Liver (tissue), 9 donors: Measurements from ENCODE around the gene BCAT1. TPM values are rescaled to one million over a fixed set of nuclear protein-coding genes. Genes with fewer than 3 reads are reported as not detected.

Experiments
- DNase-seq: peaks from one replicate; pipeline ENCODE4 v3.0.0-alpha.2; 2017; ENCODE audit warnings: low spot score
- H3K27ac ChIP-seq, 2 donors: one replicate each; pipeline ENCODE4 v1.7.0; 2013; ENCODE audit warnings: inconsistent platforms in 2 of 2, low read length in 2 of 2, control low read depth in 1 of 2, low read depth in 1 of 2, mild to moderate bottlenecking in 1 of 2
- H3K27me3 ChIP-seq, 4 donors: one replicate each; pipeline versions ENCODE4 v1.6.1 to v1.7.0; 2013; ENCODE audit warnings: low read length in 3 of 4, inconsistent platforms in 1 of 4, mild to moderate bottlenecking in 1 of 4, moderate library complexity in 1 of 4; ENCODE audit not compliant: control insufficient read depth in 4 of 4, insufficient read depth in 4 of 4
- H3K36me3 ChIP-seq, 4 donors: one replicate each; pipeline versions ENCODE4 v1.6.1 to v1.7.0; 2013; ENCODE audit warnings: low read length in 3 of 4, mild to moderate bottlenecking in 3 of 4, low read depth in 1 of 4, moderate library complexity in 1 of 4; ENCODE audit not compliant: control insufficient read depth in 4 of 4, insufficient read depth in 3 of 4
- H3K4me1 ChIP-seq, 4 donors: one replicate each; pipeline versions ENCODE4 v1.6.1 to v1.7.0; 2013; ENCODE audit warnings: low read length in 3 of 4, mild to moderate bottlenecking in 3 of 4, moderate library complexity in 1 of 4; ENCODE audit not compliant: control insufficient read depth in 4 of 4, insufficient read depth in 4 of 4
- H3K4me3 ChIP-seq, 3 donors: one replicate each; pipeline versions ENCODE4 v1.6.1 to v1.7.0; 2013; ENCODE audit warnings: low read length in 3 of 3, control low read depth in 1 of 3, low read depth in 1 of 3, mild to moderate bottlenecking in 1 of 3
- H3K9ac ChIP-seq, 2 donors: one replicate each; pipeline ENCODE4 v1.7.0; 2013; ENCODE audit warnings: low read length in 2 of 2, mild to moderate bottlenecking in 2 of 2, moderate library complexity in 2 of 2, control low read depth in 1 of 2, low read depth in 1 of 2
- H3K9me3 ChIP-seq, 4 donors: one replicate each; pipeline versions ENCODE4 v1.6.1 to v1.7.0; 2013; ENCODE audit warnings: low read length in 3 of 4; ENCODE audit not compliant: control insufficient read depth in 4 of 4
- EGR1 ChIP-seq, 2 donors: IDR thresholded peaks; 2 replicates each; pipeline ENCODE4 v1.6.1; 2016 to 2018; ENCODE audit warnings: antibody characterized with exemption in 2 of 2, low read depth in 2 of 2
- FOXA1 ChIP-seq: IDR thresholded peaks from 2 replicates; pipeline ENCODE4 v1.6.1; 2016; ENCODE audit warnings: antibody characterized with exemption
- FOXA2 ChIP-seq: IDR thresholded peaks from 2 replicates; pipeline ENCODE4 v1.6.1; 2016; ENCODE audit warnings: antibody characterized with exemption
- GABPA ChIP-seq, 2 donors: IDR thresholded peaks in 1 of 2; conservative IDR thresholded peaks in 1 of 2; 2 replicates each; pipeline ENCODE4 v1.6.1; 2016; ENCODE audit warnings: antibody characterized with exemption in 2 of 2, mild to moderate bottlenecking in 1 of 2, moderate library complexity in 1 of 2
- HNF4A ChIP-seq, 2 donors: conservative IDR thresholded peaks; 2 replicates each; pipeline ENCODE4 v1.6.1; 2016; ENCODE audit warnings: antibody characterized with exemption in 2 of 2, mild to moderate bottlenecking in 2 of 2
- HNF4G ChIP-seq: IDR thresholded peaks from 2 replicates; pipeline ENCODE4 v1.6.1; 2016; ENCODE audit warnings: antibody characterized with exemption
- JUND ChIP-seq, 2 donors: IDR thresholded peaks; 2 replicates each; pipeline ENCODE4 v1.6.1; 2016; ENCODE audit warnings: antibody characterized with exemption in 2 of 2
- NR2F2 ChIP-seq: IDR thresholded peaks from 2 replicates; pipeline ENCODE4 v1.6.1; 2016; ENCODE audit warnings: antibody characterized with exemption
- RAD21 ChIP-seq, 2 donors: IDR thresholded peaks; 2 replicates each; pipeline ENCODE4 v1.6.1; 2016; ENCODE audit warnings: antibody characterized with exemption in 2 of 2, mild to moderate bottlenecking in 2 of 2
- RXRA ChIP-seq, 2 donors: IDR thresholded peaks; 2 replicates each; pipeline ENCODE4 v1.6.1; 2017 to 2018; ENCODE audit warnings: antibody characterized with exemption in 2 of 2, mild to moderate bottlenecking in 1 of 2
- SP1 ChIP-seq: IDR thresholded peaks from 2 replicates; pipeline ENCODE4 v1.6.1; 2018; ENCODE audit warnings: antibody characterized with exemption, mild to moderate bottlenecking
- TAF1 ChIP-seq: conservative IDR thresholded peaks from 2 replicates; pipeline ENCODE4 v1.6.1; 2016; ENCODE audit warnings: antibody characterized with exemption, mild to moderate bottlenecking
- YY1 ChIP-seq: IDR thresholded peaks from 2 replicates; pipeline ENCODE4 v1.6.1; 2016; ENCODE audit warnings: antibody characterized with exemption, mild to moderate bottlenecking
- ZBTB33 ChIP-seq: IDR thresholded peaks from 2 replicates; pipeline ENCODE4 v1.6.1; 2016; ENCODE audit warnings: antibody characterized with exemption
- WGBS: extraction: QIAGEN DNeasy Blood & Tissue Kit; methylation state at CpG from one replicate; pipeline ENCODE4 v1.1.7; 2013; 5-methylcytosine and 5-hydroxymethylcytosine counted together
- polyA plus RNA-seq, 2 donors: library from polyadenylated mRNA; stranded (reverse) in 1 of 2; unstranded in 1 of 2; fragments of 200-250 nt in 1 of 2; fragments of >200 nt in 1 of 2; fragmentation: Nextera tagmentation in 1 of 2; extraction: Ambion mirVana in 1 of 2; gene quantifications; one replicate each; pipeline versions ENCODE4 v1.2.1 to v1.2.3, GENCODE V29; 2013 to 2015
- total RNA-seq, 2 donors: library from RNA; depleted of rRNA; stranded (reverse); fragments of >200 nt; gene quantifications; one replicate each; pipeline ENCODE4 v1.2.3, GENCODE V29; 2014
- TF ChIP-seq, protein P1 (sequence below): IDR thresholded peaks from 2 replicates; pipeline ENCODE4 v1.6.1; 2016; ENCODE audit warnings: antibody characterized with exemption, mild to moderate bottlenecking
- TF ChIP-seq, protein P2 (sequence below): IDR thresholded peaks from 2 replicates; pipeline ENCODE4 v1.6.1; 2016; ENCODE audit warnings: antibody characterized with exemption
- TF ChIP-seq, protein P3 (sequence below): IDR thresholded peaks from 2 replicates; pipeline ENCODE4 v1.6.1; 2016; ENCODE audit warnings: antibody characterized with exemption
- TF ChIP-seq, protein P4 (sequence below): fragments of 150-350 bp; IDR thresholded peaks from 2 replicates; pipeline ENCODE4 v1.5.1; 2017; ENCODE audit warnings: improper control_type of control experiment, low read depth, low read length; ENCODE audit not compliant: missing input control
- donor health status: healthy.
- donor health status: healthy.
- donor health status: healthy.
- donor health status: healthy.
- donor health status: healthy.

BCAT1 gene
- total and polyA plus RNA-seq, 4 donors: 0.14 to 10.0 (median 0.85) TPM

DNA sequence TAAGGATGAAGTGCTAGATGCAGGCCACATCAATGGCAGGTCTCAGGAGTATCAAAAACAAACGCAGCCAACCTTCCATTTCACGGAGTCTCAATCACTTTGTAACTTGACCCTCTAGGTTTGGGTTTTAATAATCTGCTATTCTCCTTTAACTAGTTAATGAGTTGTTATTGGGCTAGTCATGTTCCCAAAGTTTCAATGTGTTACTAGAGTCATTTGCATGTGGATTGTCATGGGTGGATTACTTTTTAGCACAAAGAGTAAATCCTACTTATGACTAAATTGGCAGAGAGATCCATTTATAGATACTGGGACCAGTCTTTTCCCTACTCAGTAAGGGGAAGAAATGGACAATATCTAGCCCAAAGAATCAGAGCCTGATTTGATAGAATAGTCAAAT lies 151.0 kb downstream of the BCAT1 start:
- H3K9ac ChIP-seq: no peak overlapping the region
- no peak for TF ChIP-seq JUND (IDR thresholded peaks at IDR 0.05)
- TF ChIP-seq, protein P1, sequence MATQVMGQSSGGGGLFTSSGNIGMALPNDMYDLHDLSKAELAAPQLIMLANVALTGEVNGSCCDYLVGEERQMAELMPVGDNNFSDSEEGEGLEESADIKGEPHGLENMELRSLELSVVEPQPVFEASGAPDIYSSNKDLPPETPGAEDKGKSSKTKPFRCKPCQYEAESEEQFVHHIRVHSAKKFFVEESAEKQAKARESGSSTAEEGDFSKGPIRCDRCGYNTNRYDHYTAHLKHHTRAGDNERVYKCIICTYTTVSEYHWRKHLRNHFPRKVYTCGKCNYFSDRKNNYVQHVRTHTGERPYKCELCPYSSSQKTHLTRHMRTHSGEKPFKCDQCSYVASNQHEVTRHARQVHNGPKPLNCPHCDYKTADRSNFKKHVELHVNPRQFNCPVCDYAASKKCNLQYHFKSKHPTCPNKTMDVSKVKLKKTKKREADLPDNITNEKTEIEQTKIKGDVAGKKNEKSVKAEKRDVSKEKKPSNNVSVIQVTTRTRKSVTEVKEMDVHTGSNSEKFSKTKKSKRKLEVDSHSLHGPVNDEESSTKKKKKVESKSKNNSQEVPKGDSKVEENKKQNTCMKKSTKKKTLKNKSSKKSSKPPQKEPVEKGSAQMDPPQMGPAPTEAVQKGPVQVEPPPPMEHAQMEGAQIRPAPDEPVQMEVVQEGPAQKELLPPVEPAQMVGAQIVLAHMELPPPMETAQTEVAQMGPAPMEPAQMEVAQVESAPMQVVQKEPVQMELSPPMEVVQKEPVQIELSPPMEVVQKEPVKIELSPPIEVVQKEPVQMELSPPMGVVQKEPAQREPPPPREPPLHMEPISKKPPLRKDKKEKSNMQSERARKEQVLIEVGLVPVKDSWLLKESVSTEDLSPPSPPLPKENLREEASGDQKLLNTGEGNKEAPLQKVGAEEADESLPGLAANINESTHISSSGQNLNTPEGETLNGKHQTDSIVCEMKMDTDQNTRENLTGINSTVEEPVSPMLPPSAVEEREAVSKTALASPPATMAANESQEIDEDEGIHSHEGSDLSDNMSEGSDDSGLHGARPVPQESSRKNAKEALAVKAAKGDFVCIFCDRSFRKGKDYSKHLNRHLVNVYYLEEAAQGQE: no peak
- no peak for TF ChIP-seq EGR1 (IDR thresholded peaks at IDR 0.05; ENCODE audit: low read depth in 2 of 2)
- no peak for TF ChIP-seq FOXA1
- no peak for TF ChIP-seq FOXA2
- TF ChIP-seq, protein P2, sequence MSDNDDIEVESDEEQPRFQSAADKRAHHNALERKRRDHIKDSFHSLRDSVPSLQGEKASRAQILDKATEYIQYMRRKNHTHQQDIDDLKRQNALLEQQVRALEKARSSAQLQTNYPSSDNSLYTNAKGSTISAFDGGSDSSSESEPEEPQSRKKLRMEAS: no peak
- no peak for TF ChIP-seq YY1
- no peak for TF ChIP-seq GABPA (IDR thresholded peaks at IDR 0.05 in 1 of 2, conservative IDR thresholded peaks at IDR 0.05 in 1 of 2)
- TF ChIP-seq, protein P3, sequence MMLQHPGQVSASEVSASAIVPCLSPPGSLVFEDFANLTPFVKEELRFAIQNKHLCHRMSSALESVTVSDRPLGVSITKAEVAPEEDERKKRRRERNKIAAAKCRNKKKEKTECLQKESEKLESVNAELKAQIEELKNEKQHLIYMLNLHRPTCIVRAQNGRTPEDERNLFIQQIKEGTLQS: no peak
- TF ChIP-seq SP1: no peak
- no peak for TF ChIP-seq ZBTB33
- no peak for TF ChIP-seq NR2F2
- no peak for TF ChIP-seq HNF4A (conservative IDR thresholded peaks at IDR 0.05)
- TF ChIP-seq HNF4G: no peak
- TF ChIP-seq TAF1: no peak
- no peak for TF ChIP-seq RAD21 (IDR thresholded peaks at IDR 0.05)
- TF ChIP-seq, protein P4, sequence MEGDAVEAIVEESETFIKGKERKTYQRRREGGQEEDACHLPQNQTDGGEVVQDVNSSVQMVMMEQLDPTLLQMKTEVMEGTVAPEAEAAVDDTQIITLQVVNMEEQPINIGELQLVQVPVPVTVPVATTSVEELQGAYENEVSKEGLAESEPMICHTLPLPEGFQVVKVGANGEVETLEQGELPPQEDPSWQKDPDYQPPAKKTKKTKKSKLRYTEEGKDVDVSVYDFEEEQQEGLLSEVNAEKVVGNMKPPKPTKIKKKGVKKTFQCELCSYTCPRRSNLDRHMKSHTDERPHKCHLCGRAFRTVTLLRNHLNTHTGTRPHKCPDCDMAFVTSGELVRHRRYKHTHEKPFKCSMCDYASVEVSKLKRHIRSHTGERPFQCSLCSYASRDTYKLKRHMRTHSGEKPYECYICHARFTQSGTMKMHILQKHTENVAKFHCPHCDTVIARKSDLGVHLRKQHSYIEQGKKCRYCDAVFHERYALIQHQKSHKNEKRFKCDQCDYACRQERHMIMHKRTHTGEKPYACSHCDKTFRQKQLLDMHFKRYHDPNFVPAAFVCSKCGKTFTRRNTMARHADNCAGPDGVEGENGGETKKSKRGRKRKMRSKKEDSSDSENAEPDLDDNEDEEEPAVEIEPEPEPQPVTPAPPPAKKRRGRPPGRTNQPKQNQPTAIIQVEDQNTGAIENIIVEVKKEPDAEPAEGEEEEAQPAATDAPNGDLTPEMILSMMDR: no peak
- TF ChIP-seq RXRA (IDR thresholded peaks at IDR 0.05): no peak
- H3K9me3 ChIP-seq: no peaks in the 10 kb centered on the region
- H3K27me3 ChIP-seq: no peaks in the 10 kb centered on the region
- H3K4me1 ChIP-seq: peaks cover 0 to 2% (median 0%) of the 10 kb centered on the region in 4 donors
- H3K36me3 ChIP-seq: no peaks in the 10 kb centered on the region
- 94% methylated on average over 2 of the region's 2 CpGs for WGBS
- H3K4me3 ChIP-seq: no peak overlapping the region
- no peak overlapping the region for H3K27ac ChIP-seq
- DNase-seq: no peak
